Tibial nerve (tissue), 4 donors: ENCODE data around the gene MYBPC1.

Experiments
- CTCF ChIP-seq, 5 experiments: fragments of 200-600 bp in 3 of 5; fragments of 450-650 bp in 2 of 5; sonication (generic) in 3 of 5; IDR thresholded peaks; one replicate each; pipeline ENCODE4 v1.5.1; 2016 to 2019; ENCODE audit warnings: antibody characterized with exemption in 5 of 5, mild to moderate bottlenecking in 3 of 5, moderate library complexity in 2 of 5
- EP300 ChIP-seq, 2 donors: sonication (generic); formaldehyde crosslinking; IDR thresholded peaks; one replicate each; pipeline ENCODE4 v1.6.1; 2017; ENCODE audit warnings: antibody characterized with exemption in 2 of 2, mild to moderate bottlenecking in 1 of 2

- TF ChIP-seq CTCF (IDR thresholded peaks at IDR 0.05) (no peak), EP300 (IDR thresholded peaks at IDR 0.05) (no peak)
Observed at GRCh38 chr12:101552277-101552676, 42.5 kb upstream of the MYBPC1 start.
